NCI-H748 treated with DMSO at 0.1 percent for 48 hours (cell line): ENCODE measurements around the gene CTDNEP1.
A peak's percentile ranks its signal among the peaks of the same experiment; 100 is the strongest.

ENCODE experiments used
- DNase-seq: peaks from one replicate; lab custom pipeline; 2025; lab: John Stamatoyannopoulos, UW

CTDNEP1 gene

GRCh38 chr17:7251661-7252175 lies at the start of gene CTDNEP1:
TSS of gene CTDNEP1 (minus strand) at chr17:7251734. CDS start at chr17:7251296, 438 bp downstream.
- DNase-seq = peak; percentile 100

GRCh38 chr17:7296189-7296861 lies 44.8 kb upstream of the CTDNEP1 start:
- DNase-seq = peak; percentile 83

GRCh38 chr17:7295230-7296180 lies 44.0 kb upstream of the CTDNEP1 start:
- DNase-seq = no peak

- peak; percentile 95 for DNase-seq
These were observed 43.1 kb upstream of the CTDNEP1 start, which contains the start of gene YBX2 for GRCh38 chr17:7294614-7295153. TSS of gene YBX2 (minus strand) at chr17:7294639. CDS start at chr17:7294500, 139 bp downstream.

GRCh38 chr17:7293816-7294613 lies 42.5 kb upstream of the CTDNEP1 start:
- peak; percentile 63 for DNase-seq

GRCh38 chr17:7293159-7293558 lies 41.6 kb upstream of the CTDNEP1 start:
- no peak for DNase-seq

GRCh38 chr17:7292729-7293128 lies 41.2 kb upstream of the CTDNEP1 start:
- DNase-seq = no peak

- no peak for DNase-seq
These were observed 40.7 kb upstream of the CTDNEP1 start for GRCh38 chr17:7292194-7292593.

GRCh38 chr17:7290685-7291084 lies 39.2 kb upstream of the CTDNEP1 start:
- no peak for DNase-seq

- no peak for DNase-seq
These were observed 38.6 kb upstream of the CTDNEP1 start for GRCh38 chr17:7290166-7290565.

GRCh38 chr17:7289256-7290032 lies 37.9 kb upstream of the CTDNEP1 start:
- DNase-seq = no peak

- DNase-seq = no peak
These were observed 34.1 kb upstream of the CTDNEP1 start for GRCh38 chr17:7285679-7286078.

- no peak for DNase-seq
These were observed 33.4 kb upstream of the CTDNEP1 start for GRCh38 chr17:7284911-7285310.

- no peak for DNase-seq
These were observed 32.1 kb upstream of the CTDNEP1 start for GRCh38 chr17:7283471-7284216.

GRCh38 chr17:7282752-7283321 lies 31.3 kb upstream of the CTDNEP1 start:
- DNase-seq = no peak

- no peak for DNase-seq
These were observed 30.6 kb upstream of the CTDNEP1 start for GRCh38 chr17:7281953-7282751.

- peak; percentile 94 for DNase-seq
These were observed 29.8 kb upstream of the CTDNEP1 start, which contains the start of gene SLC2A4 for GRCh38 chr17:7281074-7281952. TSS of gene SLC2A4 (plus strand) at chr17:7281718. CDS start at chr17:7281935, 217 bp downstream.
